ENCODE measurements around the gene PCDH9. TPM values are rescaled to one million over a fixed set of nuclear protein-coding genes. Genes with fewer than 3 reads are reported as not detected.

Gene PCDH9
- total RNA-seq, 1 donor from 2014 or later: 20.2 TPM

GRCh38 chr13:67223742-67224141, 6.4 kb downstream of the PCDH9 start:
- Mint-ChIP-seq H3K9me3 (no peaks in the 10 kb centered on the region), H3K36me3 (peaks cover 21% of the 10 kb centered on the region), H3K27ac (no peak overlapping the region), H3K4me3 (peak overlapping the region; percentile 78), H3K27me3 (peaks cover 7% of the 10 kb centered on the region), H3K4me1 (ENCODE audit: unreplicated experiment) (peaks cover 22% of the 10 kb centered on the region)
- DNase-seq (ENCODE audit: extremely low spot score, unreplicated experiment): no peak
- TF ChIP-seq, protein P1, sequence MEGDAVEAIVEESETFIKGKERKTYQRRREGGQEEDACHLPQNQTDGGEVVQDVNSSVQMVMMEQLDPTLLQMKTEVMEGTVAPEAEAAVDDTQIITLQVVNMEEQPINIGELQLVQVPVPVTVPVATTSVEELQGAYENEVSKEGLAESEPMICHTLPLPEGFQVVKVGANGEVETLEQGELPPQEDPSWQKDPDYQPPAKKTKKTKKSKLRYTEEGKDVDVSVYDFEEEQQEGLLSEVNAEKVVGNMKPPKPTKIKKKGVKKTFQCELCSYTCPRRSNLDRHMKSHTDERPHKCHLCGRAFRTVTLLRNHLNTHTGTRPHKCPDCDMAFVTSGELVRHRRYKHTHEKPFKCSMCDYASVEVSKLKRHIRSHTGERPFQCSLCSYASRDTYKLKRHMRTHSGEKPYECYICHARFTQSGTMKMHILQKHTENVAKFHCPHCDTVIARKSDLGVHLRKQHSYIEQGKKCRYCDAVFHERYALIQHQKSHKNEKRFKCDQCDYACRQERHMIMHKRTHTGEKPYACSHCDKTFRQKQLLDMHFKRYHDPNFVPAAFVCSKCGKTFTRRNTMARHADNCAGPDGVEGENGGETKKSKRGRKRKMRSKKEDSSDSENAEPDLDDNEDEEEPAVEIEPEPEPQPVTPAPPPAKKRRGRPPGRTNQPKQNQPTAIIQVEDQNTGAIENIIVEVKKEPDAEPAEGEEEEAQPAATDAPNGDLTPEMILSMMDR (conservative IDR thresholded peaks at IDR 0.05): no peak

DNA sequence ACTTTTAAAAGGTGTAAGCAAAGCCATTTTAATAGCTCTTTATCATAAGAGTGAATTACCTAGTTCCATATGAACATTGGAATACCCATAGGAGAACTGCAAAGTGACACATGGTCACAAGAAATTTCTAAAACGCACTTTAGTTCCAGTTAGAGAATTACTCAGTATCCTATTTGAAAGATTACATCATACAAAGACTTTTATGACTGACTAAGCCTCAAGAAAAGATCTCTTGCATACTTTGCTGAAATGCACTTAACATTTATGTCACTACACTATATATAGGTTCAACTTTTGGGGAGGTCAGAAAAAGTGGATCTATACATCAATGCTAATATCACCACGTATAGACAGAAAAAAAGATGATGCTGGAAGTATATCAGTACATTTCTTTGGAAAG, 7.1 kb downstream of the PCDH9 start:
- no peak overlapping the region for H3K27ac Mint-ChIP-seq
- peaks cover 21% of the 10 kb centered on the region for H3K36me3 Mint-ChIP-seq
- peaks cover 22% of the 10 kb centered on the region for H3K4me1 Mint-ChIP-seq (ENCODE audit: unreplicated experiment)
- no peak for DNase-seq (ENCODE audit: extremely low spot score, unreplicated experiment)
- peaks cover 7% of the 10 kb centered on the region for H3K27me3 Mint-ChIP-seq
- peak overlapping the region; percentile 53 for H3K4me3 Mint-ChIP-seq
- TF ChIP-seq, protein P1 (conservative IDR thresholded peaks at IDR 0.05): no peak
- no peaks in the 10 kb centered on the region for H3K9me3 Mint-ChIP-seq

GRCh38 chr13:67221630-67222226, 8.4 kb downstream of the PCDH9 start:
- no peak for DNase-seq (ENCODE audit: extremely low spot score, unreplicated experiment)
- Mint-ChIP-seq H3K4me1 (ENCODE audit: unreplicated experiment) (peaks cover 18% of the 10 kb centered on the region), H3K27ac (no peak overlapping the region), H3K27me3 (peaks cover 3% of the 10 kb centered on the region), H3K4me3 (no peak overlapping the region), H3K9me3 (no peaks in the 10 kb centered on the region), H3K36me3 (peaks cover 16% of the 10 kb centered on the region)
- TF ChIP-seq, protein P1 (conservative IDR thresholded peaks at IDR 0.05): no peak

- TF ChIP-seq, protein P1 (conservative IDR thresholded peaks at IDR 0.05): no peak
- peaks cover 9% of the 10 kb centered on the region for H3K4me1 Mint-ChIP-seq (ENCODE audit: unreplicated experiment)
- H3K4me3 Mint-ChIP-seq: no peak overlapping the region
- peaks cover under 1% of the 10 kb centered on the region for H3K36me3 Mint-ChIP-seq
- H3K27ac Mint-ChIP-seq: no peak overlapping the region
- no peak for DNase-seq (ENCODE audit: extremely low spot score, unreplicated experiment)
- no peaks in the 10 kb centered on the region for H3K27me3 Mint-ChIP-seq
- no peaks in the 10 kb centered on the region for H3K9me3 Mint-ChIP-seq
Observed at GRCh38 chr13:67219113-67219512, 11.0 kb downstream of the PCDH9 start.

- Mint-ChIP-seq H3K4me1 (ENCODE audit: unreplicated experiment) (peaks cover 1% of the 10 kb centered on the region), H3K9me3 (no peaks in the 10 kb centered on the region), H3K36me3 (no peaks in the 10 kb centered on the region), H3K27ac (no peak overlapping the region), H3K4me3 (no peak overlapping the region), H3K27me3 (no peaks in the 10 kb centered on the region)
- TF ChIP-seq, protein P1 (conservative IDR thresholded peaks at IDR 0.05): no peak
- DNase-seq (ENCODE audit: extremely low spot score, unreplicated experiment): no peak
Observed at GRCh38 chr13:67217880-67218279, 12.3 kb downstream of the PCDH9 start.

Measured in type B pancreatic cell (in vitro differentiated cells).